NCI-H526 treated with DMSO at 0.1 percent for 48 hours (cell line): Measurements from ENCODE around the gene ACVRL1.

Experiments used
- DNase-seq: peaks from one replicate; lab custom pipeline; 2025; lab: John Stamatoyannopoulos, UW

Gene ACVRL1

GRCh38 chr12:51942501-51943000 is 35.2 kb downstream of the ACVRL1 start:
- no peak for DNase-seq

GRCh38 chr12:51943346-51943745 is 36.0 kb downstream of the ACVRL1 start:
- DNase-seq: no peak

- no peak for DNase-seq
Observed at GRCh38 chr12:51944608-51945233, 37.4 kb downstream of the ACVRL1 start.

- no peak for DNase-seq
Observed at GRCh38 chr12:51947246-51947996, 40.1 kb downstream of the ACVRL1 start.

- DNase-seq: no peak
Observed at GRCh38 chr12:51948066-51948465, 40.8 kb downstream of the ACVRL1 start.

GRCh38 chr12:51949342-51950030 is 42.2 kb downstream of the ACVRL1 start:
- DNase-seq: no peak

- no peak for DNase-seq
Observed at GRCh38 chr12:51950682-51951198, 43.4 kb downstream of the ACVRL1 start.

- peak; percentile 94 for DNase-seq
Observed at GRCh38 chr12:51951199-51951842, 44.0 kb downstream of the ACVRL1 start, which contains the start of gene ACVR1B. Gene ACVR1B (plus strand): TSS chr12:51951699. CDS start chr12:51951744, 45 bp downstream.

- no peak for DNase-seq
Observed at GRCh38 chr12:51951843-51952722, 44.8 kb downstream of the ACVRL1 start.

GRCh38 chr12:51953089-51953488 is 45.8 kb downstream of the ACVRL1 start:
- DNase-seq: peak; percentile 83

GRCh38 chr12:51953864-51954263 is 46.6 kb downstream of the ACVRL1 start:
- peak; percentile 20 for DNase-seq

- peak; percentile 35 for DNase-seq
Observed at GRCh38 chr12:51954561-51955361, 47.5 kb downstream of the ACVRL1 start.

GRCh38 chr12:51955702-51956101 is 48.4 kb downstream of the ACVRL1 start:
- no peak for DNase-seq

GRCh38 chr12:51958542-51958941 is 51.2 kb downstream of the ACVRL1 start:
- DNase-seq: no peak

- no peak for DNase-seq
Observed at GRCh38 chr12:51959211-51959610, 51.9 kb downstream of the ACVRL1 start.

- no peak for DNase-seq
Observed at GRCh38 chr12:51959921-51960320, 52.6 kb downstream of the ACVRL1 start.

GRCh38 chr12:51960488-51960887 is 53.2 kb downstream of the ACVRL1 start:
- no peak for DNase-seq

- DNase-seq: no peak
Observed at GRCh38 chr12:51960890-51961289, 53.6 kb downstream of the ACVRL1 start.

- peak; percentile 98 for DNase-seq
Observed at GRCh38 chr12:51961834-51962233, 54.5 kb downstream of the ACVRL1 start.

- peak; percentile 18 for DNase-seq
Observed at GRCh38 chr12:51962737-51963136, 55.4 kb downstream of the ACVRL1 start.
